ENCODE measurements around the gene PHF5A. TPM values are rescaled to one million over a fixed set of nuclear protein-coding genes. Genes with fewer than 3 reads are reported as not detected.

Gene PHF5A
- total RNA-seq, 5 donors from 2014 or later (not counting 1 experiment from before 2014, with no cell fraction given) = 29.0 to 45.9 (median 38.0) TPM

- Histone ChIP-seq H3K36me3 (ENCODE audit: control insufficient read depth in 2 of 2, extremely low read depth in 1 of 2, insufficient read depth in 1 of 2, low read length in 1 of 2) (peaks cover 16 to 43% of the 10 kb centered on the region in 2 donors), H3K4me3 (ENCODE audit: control insufficient read depth in 1 of 2, extremely low read depth in 1 of 2, low read length in 1 of 2) (no peak overlapping the region), H3K9me3 (no peaks in the 10 kb centered on the region), H3K4me1 (ENCODE audit: control insufficient read depth in 1 of 2, extremely low read depth in 1 of 2, insufficient read depth in 2 of 2, low read length in 2 of 2) (peaks cover 8 to 22% of the 10 kb centered on the region in 2 experiments), H3K27ac (ENCODE audit: low read length) (no peak overlapping the region), H3K27me3 (replicated peaks in 1 of 2; ENCODE audit: control insufficient read depth in 2 of 2, extremely low read depth in 1 of 2, insufficient read depth in 2 of 2, low read length in 1 of 2) (no peaks in the 10 kb centered on the region)
- DNase-seq = no peak
- POLR2A ChIA-PET = interaction anchor here in 1 of 2 donors (0.6 kb wide), 1 partner anchor 208 kb away, joined by 8 read pairs; no protein-coding TSS in a partner anchor
- Mint-ChIP-seq H3K9me3 (no peaks in the 10 kb centered on the region), H3K27ac (no peak overlapping the region), H3K27me3 (no peaks in the 10 kb centered on the region), H3K4me1 (peaks cover 15 to 23% (median 22%) of the 10 kb centered on the region in 3 donors), H3K4me3 (no peak overlapping the region), H3K36me3 (peaks cover 17% of the 10 kb centered on the region)
- ATAC-seq (replicated peaks in 1 of 4) = no peak
- CTCF ChIA-PET = no interaction called here
- WGBS (ENCODE audit: insufficient coverage) = 100% methylated on average over 1 of the region's 13 CpGs
Observed at GRCh38 chr22:41429232-41429950, 39.1 kb downstream of the PHF5A start.

GRCh38 chr22:41425660-41426365, 42.7 kb downstream of the PHF5A start:
- H3K27ac Mint-ChIP-seq = peak overlapping the region; percentile 86 to 87
- H3K27me3 Mint-ChIP-seq = no peaks in the 10 kb centered on the region
- H3K36me3 Mint-ChIP-seq = peaks cover 13% of the 10 kb centered on the region
- POLR2A ChIA-PET = interaction anchor here in 1 of 2 donors (0.6 kb wide), 1 partner anchor 23 kb away, joined by 3 read pairs; no protein-coding TSS in a partner anchor
- DNase-seq (peak in 8 of 35 experiments; percentile 7 to 61 (median 16)), ATAC-seq (replicated peaks in 1 of 4) (peak; percentile 32 to 87 (median 50))
- WGBS (ENCODE audit: insufficient coverage) = no CpG with 5 or more reads among the region's 9 CpGs
- no peak overlapping the region for H3K4me3 ChIP-seq (ENCODE audit: control insufficient read depth in 1 of 2, extremely low read depth in 1 of 2, low read length in 1 of 2)
- no peaks in the 10 kb centered on the region for H3K27me3 ChIP-seq (replicated peaks in 1 of 2; ENCODE audit: control insufficient read depth in 2 of 2, extremely low read depth in 1 of 2, insufficient read depth in 2 of 2, low read length in 1 of 2)
- peaks cover 13 to 17% (median 16%) of the 10 kb centered on the region in 3 donors for H3K4me1 Mint-ChIP-seq
- CTCF ChIA-PET = interaction anchor here (0.6 to 0.7 kb wide), 4 partner anchors 31 to 101 kb away, joined by 3 to 7 read pairs (median 3); no protein-coding TSS in a partner anchor
- peaks cover 8 to 22% of the 10 kb centered on the region in 2 experiments for H3K4me1 ChIP-seq (ENCODE audit: control insufficient read depth in 1 of 2, extremely low read depth in 1 of 2, insufficient read depth in 2 of 2, low read length in 2 of 2)
- no peaks in the 10 kb centered on the region for H3K9me3 ChIP-seq
- peak overlapping the region; percentile 12 for H3K27ac ChIP-seq (ENCODE audit: low read length)
- no peaks in the 10 kb centered on the region for H3K9me3 Mint-ChIP-seq
- peaks cover 12 to 26% of the 10 kb centered on the region in 2 donors for H3K36me3 ChIP-seq (ENCODE audit: control insufficient read depth in 2 of 2, extremely low read depth in 1 of 2, insufficient read depth in 1 of 2, low read length in 1 of 2)
- H3K4me3 Mint-ChIP-seq = peak overlapping the region in 1 of 3 donors; percentile 28

GRCh38 chr22:41418717-41419116, 49.8 kb downstream of the PHF5A start:
- WGBS (ENCODE audit: insufficient coverage) = no CpG with 5 or more reads among the region's 9 CpGs
- ATAC-seq (replicated peaks in 1 of 4) (no peak), DNase-seq (no peak)
- H3K4me3 ChIP-seq (ENCODE audit: control insufficient read depth in 1 of 2, extremely low read depth in 1 of 2, low read length in 1 of 2) = no peak overlapping the region
- H3K27ac ChIP-seq (ENCODE audit: low read length) = no peak overlapping the region
- no peak overlapping the region for H3K4me3 Mint-ChIP-seq
- H3K4me1 ChIP-seq (ENCODE audit: control insufficient read depth in 1 of 2, extremely low read depth in 1 of 2, insufficient read depth in 2 of 2, low read length in 2 of 2) = peaks cover 14 to 29% of the 10 kb centered on the region in 2 experiments
- no peaks in the 10 kb centered on the region for H3K9me3 ChIP-seq
- ChIA-PET CTCF (interaction anchor here in 1 of 2 donors (0.6 kb wide), 1 partner anchor 100 kb away, joined by 5 read pairs; no protein-coding TSS in a partner anchor), POLR2A (interaction anchor here in 1 of 2 donors (0.6 kb wide), 1 partner anchor 119 kb away, joined by 4 read pairs; no protein-coding TSS in a partner anchor)
- no peaks in the 10 kb centered on the region for H3K27me3 ChIP-seq (replicated peaks in 1 of 2; ENCODE audit: control insufficient read depth in 2 of 2, extremely low read depth in 1 of 2, insufficient read depth in 2 of 2, low read length in 1 of 2)
- H3K36me3 Mint-ChIP-seq = peaks cover 3% of the 10 kb centered on the region
- H3K36me3 ChIP-seq (ENCODE audit: control insufficient read depth in 2 of 2, extremely low read depth in 1 of 2, insufficient read depth in 1 of 2, low read length in 1 of 2) = peaks cover 0 to 6% of the 10 kb centered on the region in 2 donors
- H3K4me1 Mint-ChIP-seq = peaks cover 18 to 30% (median 27%) of the 10 kb centered on the region in 3 donors
- H3K27me3 Mint-ChIP-seq = no peaks in the 10 kb centered on the region
- no peak overlapping the region for H3K27ac Mint-ChIP-seq
- no peaks in the 10 kb centered on the region for H3K9me3 Mint-ChIP-seq

GRCh38 chr22:41417622-41418390, 50.7 kb downstream of the PHF5A start:
- H3K4me1 Mint-ChIP-seq = peaks cover 18 to 32% (median 27%) of the 10 kb centered on the region in 3 donors
- H3K27me3 Mint-ChIP-seq = no peaks in the 10 kb centered on the region
- peaks cover 3% of the 10 kb centered on the region for H3K36me3 Mint-ChIP-seq
- WGBS (ENCODE audit: insufficient coverage) = 96% methylated on average over 11 of the region's 13 CpGs
- no peaks in the 10 kb centered on the region for H3K27me3 ChIP-seq (replicated peaks in 1 of 2; ENCODE audit: control insufficient read depth in 2 of 2, extremely low read depth in 1 of 2, insufficient read depth in 2 of 2, low read length in 1 of 2)
- ATAC-seq (replicated peaks in 1 of 4) = no peak
- H3K9me3 ChIP-seq = no peaks in the 10 kb centered on the region
- DNase-seq = no peak
- peaks cover 15 to 34% of the 10 kb centered on the region in 2 experiments for H3K4me1 ChIP-seq (ENCODE audit: control insufficient read depth in 1 of 2, extremely low read depth in 1 of 2, insufficient read depth in 2 of 2, low read length in 2 of 2)
- H3K27ac ChIP-seq (ENCODE audit: low read length) = no peak overlapping the region
- no peak overlapping the region for H3K4me3 Mint-ChIP-seq
- peaks cover 0 to 3% of the 10 kb centered on the region in 2 donors for H3K36me3 ChIP-seq (ENCODE audit: control insufficient read depth in 2 of 2, extremely low read depth in 1 of 2, insufficient read depth in 1 of 2, low read length in 1 of 2)
- H3K27ac Mint-ChIP-seq = no peak overlapping the region
- CTCF ChIA-PET = interaction anchor here in 1 of 2 donors (0.6 kb wide), 1 partner anchor 149 kb away, joined by 5 read pairs; no protein-coding TSS in a partner anchor
- POLR2A ChIA-PET = no interaction called here
- H3K9me3 Mint-ChIP-seq = no peaks in the 10 kb centered on the region
- no peak overlapping the region for H3K4me3 ChIP-seq (ENCODE audit: control insufficient read depth in 1 of 2, extremely low read depth in 1 of 2, low read length in 1 of 2)

GRCh38 chr22:41415554-41415953, 52.9 kb downstream of the PHF5A start:
- H3K27me3 ChIP-seq (replicated peaks in 1 of 2; ENCODE audit: control insufficient read depth in 2 of 2, extremely low read depth in 1 of 2, insufficient read depth in 2 of 2, low read length in 1 of 2) = no peaks in the 10 kb centered on the region
- no peaks in the 10 kb centered on the region for H3K9me3 ChIP-seq
- no peak for DNase-seq
- Mint-ChIP-seq H3K36me3 (no peaks in the 10 kb centered on the region), H3K9me3 (no peaks in the 10 kb centered on the region), H3K4me1 (peaks cover 39 to 46% (median 43%) of the 10 kb centered on the region in 3 donors), H3K4me3 (peak overlapping the region; percentile 67 to 95 (median 91)), H3K27me3 (no peaks in the 10 kb centered on the region), H3K27ac (no peak overlapping the region)
- H3K36me3 ChIP-seq (ENCODE audit: control insufficient read depth in 2 of 2, extremely low read depth in 1 of 2, insufficient read depth in 1 of 2, low read length in 1 of 2) = no peaks in the 10 kb centered on the region
- CTCF ChIA-PET = interaction anchor here (0.6 to 0.7 kb wide), 2 partner anchors 69 to 128 kb away, joined by 3 read pairs; partner anchors contain the start of gene POLR3H (in 1 of the 2)
- POLR2A ChIA-PET = no interaction called here
- 100% methylated on average over 3 of the region's 4 CpGs for WGBS (ENCODE audit: insufficient coverage)
- no peak for ATAC-seq (replicated peaks in 1 of 4)
- peak overlapping the region in 1 of 2 donors; percentile 36 for H3K4me3 ChIP-seq (ENCODE audit: control insufficient read depth in 1 of 2, extremely low read depth in 1 of 2, low read length in 1 of 2)
- peaks cover 20 to 55% of the 10 kb centered on the region in 2 experiments for H3K4me1 ChIP-seq (ENCODE audit: control insufficient read depth in 1 of 2, extremely low read depth in 1 of 2, insufficient read depth in 2 of 2, low read length in 2 of 2)
- H3K27ac ChIP-seq (ENCODE audit: low read length) = no peak overlapping the region
